Adipocyte (in vitro differentiated cells): ENCODE measurements around the gene IFI16.
"Not testable (repeated sequence)": the region's sequence is repeated elsewhere in the genome, so short reads cannot be mapped to it uniquely, and the experiment has no call there.

ENCODE experiments used
- DNase-seq: peaks from one replicate; pipeline ENCODE4 v3.0.0-alpha.2; 2015; ENCODE audit warnings: low read depth
- H3K27me3 ChIP-seq: replicated peaks from 2 replicates; pipeline ENCODE4 v1.7.0; 2013; ENCODE audit warnings: mild to moderate bottlenecking, low read length, moderate library complexity; ENCODE audit not compliant: control insufficient read depth, insufficient read depth
- H3K36me3 ChIP-seq: 2 replicates; pipeline ENCODE4 v1.7.0; 2013; ENCODE audit warnings: low read length, mild to moderate bottlenecking, moderate library complexity; ENCODE audit not compliant: control insufficient read depth, insufficient read depth, severe bottlenecking
- H3K4me1 ChIP-seq: 2 replicates; pipeline ENCODE4 v1.7.0; 2013; ENCODE audit warnings: mild to moderate bottlenecking, low read length, moderate library complexity; ENCODE audit not compliant: control insufficient read depth, insufficient read depth
- H3K4me3 ChIP-seq: 2 replicates; pipeline ENCODE4 v1.7.0; 2013; ENCODE audit warnings: mild to moderate bottlenecking, low read length, moderate library complexity
- H3K9ac ChIP-seq: 2 replicates; pipeline ENCODE4 v1.7.0; 2013; ENCODE audit warnings: mild to moderate bottlenecking, low read length, moderate library complexity
- H3K9me3 ChIP-seq: 2 replicates; pipeline ENCODE4 v1.7.0; 2013; ENCODE audit warnings: mild to moderate bottlenecking, low read length, moderate library complexity; ENCODE audit not compliant: control insufficient read depth

Gene IFI16

DNA sequence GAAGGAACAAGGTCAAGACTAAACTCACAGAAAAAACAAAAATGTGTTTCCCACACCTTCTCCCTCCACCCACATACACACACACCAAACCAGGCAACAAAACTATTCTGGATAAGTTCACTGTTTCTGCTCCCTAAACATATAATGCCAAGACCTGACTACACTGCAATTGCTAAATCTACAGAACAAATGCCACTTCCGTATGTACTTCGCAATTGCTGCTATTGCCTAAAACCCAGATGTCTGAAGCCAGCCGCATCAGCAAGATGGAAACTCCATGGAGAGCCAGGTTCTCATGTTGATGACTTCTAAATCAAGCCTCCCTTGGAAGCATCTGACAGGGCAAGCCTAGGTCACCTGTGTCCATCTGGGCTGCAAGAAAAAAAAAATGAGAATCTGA is 75.2 kb downstream of the IFI16 start:
- Histone ChIP-seq H3K36me3 (no peaks in the 10 kb centered on the region), H3K9me3 (no peaks in the 10 kb centered on the region), H3K27me3 (no peaks in the 10 kb centered on the region), H3K9ac (no peak overlapping the region), H3K4me3 (no peak overlapping the region), H3K4me1 (peaks cover 7% of the 10 kb centered on the region)
- DNase-seq: no peak

DNA sequence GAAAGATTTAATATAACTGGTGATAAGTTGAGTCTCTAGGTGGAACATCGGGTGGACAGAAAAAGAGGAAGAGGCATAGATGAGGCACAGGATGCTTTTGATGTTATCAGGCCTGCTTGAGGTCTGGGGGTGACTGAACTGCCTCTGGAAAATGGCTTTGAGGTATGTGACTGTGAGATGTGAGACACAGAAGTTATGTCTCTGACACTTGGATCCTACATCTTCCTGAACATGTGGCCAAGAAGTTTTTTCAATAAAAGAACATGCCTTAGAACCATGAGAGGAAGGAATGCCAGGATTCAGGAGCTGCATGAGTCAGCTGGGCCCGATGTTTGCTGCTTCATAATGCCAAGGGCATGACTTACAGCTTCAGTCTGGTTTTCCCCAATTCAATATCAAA is 78.3 kb downstream of the IFI16 start:
- H3K27me3 ChIP-seq: no peaks in the 10 kb centered on the region
- no peak overlapping the region for H3K4me3 ChIP-seq
- peaks cover 22% of the 10 kb centered on the region for H3K4me1 ChIP-seq
- H3K9ac ChIP-seq: no peak overlapping the region
- no peaks in the 10 kb centered on the region for H3K36me3 ChIP-seq
- H3K9me3 ChIP-seq: no peaks in the 10 kb centered on the region
- DNase-seq: peak; percentile 73

GRCh38 chr1:159088546-159089183 is 79.0 kb downstream of the IFI16 start:
- H3K9ac ChIP-seq: no peak overlapping the region
- no peak for DNase-seq

GRCh38 chr1:159089184-159089791 is 79.6 kb downstream of the IFI16 start:
- no peak for DNase-seq
- Histone ChIP-seq H3K4me1 (peaks cover 22% of the 10 kb centered on the region), H3K9me3 (no peaks in the 10 kb centered on the region), H3K9ac (no peak overlapping the region), H3K27me3 (no peaks in the 10 kb centered on the region), H3K4me3 (no peak overlapping the region), H3K36me3 (no peaks in the 10 kb centered on the region)

More at GRCh38 chr1:159088546-159089183, 79.0 kb downstream of the IFI16 start:
- no peaks in the 10 kb centered on the region for H3K36me3 ChIP-seq
- H3K4me3 ChIP-seq: no peak overlapping the region
- no peaks in the 10 kb centered on the region for H3K27me3 ChIP-seq
- peaks cover 22% of the 10 kb centered on the region for H3K4me1 ChIP-seq
- no peaks in the 10 kb centered on the region for H3K9me3 ChIP-seq

DNA sequence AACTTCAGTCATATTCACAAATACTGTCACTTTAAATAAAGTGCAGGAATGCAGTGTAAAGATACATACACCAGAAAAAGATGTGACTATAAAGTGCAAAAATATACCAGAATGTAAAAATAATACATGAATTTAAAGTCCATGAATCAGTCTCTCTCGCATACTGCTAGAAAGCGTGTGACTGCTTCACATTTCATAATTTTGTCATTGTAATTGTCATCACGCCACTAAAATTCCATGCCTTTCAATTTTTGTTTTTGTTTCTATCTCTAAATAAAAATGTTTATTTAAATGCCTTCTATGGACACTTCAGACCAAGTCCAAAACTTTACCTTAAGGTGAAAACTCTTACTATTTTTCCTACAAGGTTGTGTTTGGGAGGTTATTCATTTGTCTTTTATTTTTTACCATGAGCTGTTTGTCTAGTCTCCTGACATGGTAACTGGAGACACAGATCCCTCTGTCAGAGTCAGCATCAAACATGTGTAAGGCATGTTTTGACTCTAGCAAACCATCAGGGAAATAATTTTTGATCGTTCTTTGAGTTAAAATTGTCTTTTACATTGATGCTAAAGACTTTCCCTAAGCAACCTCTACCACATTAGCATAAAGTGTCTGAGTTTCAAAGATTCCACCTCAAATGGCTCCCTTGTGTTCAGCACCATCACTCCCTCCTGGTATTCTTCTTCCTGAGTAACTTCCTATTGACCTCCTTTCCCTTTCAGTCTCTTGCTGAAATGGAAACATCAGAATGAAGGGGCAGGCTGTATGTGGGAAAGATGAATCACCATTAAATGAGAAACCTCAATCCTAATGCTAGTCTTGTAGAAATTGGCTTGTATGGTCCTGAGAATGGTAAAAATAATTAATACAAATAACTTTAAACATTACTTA is 80.8 kb downstream of the IFI16 start:
- no peaks in the 10 kb centered on the region for H3K9me3 ChIP-seq
- no peaks in the 10 kb centered on the region for H3K27me3 ChIP-seq
- no peak for DNase-seq
- peaks cover 26% of the 10 kb centered on the region for H3K4me1 ChIP-seq
- H3K9ac ChIP-seq: no peak overlapping the region
- no peaks in the 10 kb centered on the region for H3K36me3 ChIP-seq
- H3K4me3 ChIP-seq: no peak overlapping the region

DNA sequence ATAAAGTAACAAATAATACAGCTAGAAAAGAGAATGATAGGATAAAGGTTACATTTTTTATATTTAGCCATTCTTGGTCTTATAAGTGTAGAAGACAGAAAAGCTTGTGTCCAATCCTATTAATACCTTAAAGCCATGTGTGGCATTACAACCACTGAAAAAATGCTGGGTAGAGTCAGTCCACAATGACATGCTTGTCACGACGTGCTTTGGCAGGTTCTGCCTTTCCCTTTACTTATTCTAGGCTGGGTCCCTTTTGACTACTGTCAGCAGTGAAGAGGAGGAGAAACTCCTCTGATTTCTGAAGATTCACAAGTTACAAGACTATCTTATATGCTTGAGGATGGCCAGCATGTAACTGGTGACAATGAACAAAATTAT is 81.5 kb downstream of the IFI16 start:
- Histone ChIP-seq H3K9me3 (no peaks in the 10 kb centered on the region), H3K36me3 (no peaks in the 10 kb centered on the region), H3K27me3 (no peaks in the 10 kb centered on the region), H3K4me3 (no peak overlapping the region), H3K4me1 (peaks cover 26% of the 10 kb centered on the region), H3K9ac (no peak overlapping the region)
- no peak for DNase-seq

GRCh38 chr1:159091607-159092031 is 81.9 kb downstream of the IFI16 start:
- Histone ChIP-seq H3K9ac (no peak overlapping the region), H3K36me3 (no peaks in the 10 kb centered on the region), H3K4me3 (no peak overlapping the region), H3K4me1 (peaks cover 29% of the 10 kb centered on the region), H3K27me3 (no peaks in the 10 kb centered on the region), H3K9me3 (no peaks in the 10 kb centered on the region)
- DNase-seq: peak; percentile 40

- Histone ChIP-seq H3K36me3 (no peaks in the 10 kb centered on the region), H3K9me3 (no peaks in the 10 kb centered on the region), H3K4me1 (peaks cover 34% of the 10 kb centered on the region), H3K9ac (no peak overlapping the region), H3K4me3 (no peak overlapping the region), H3K27me3 (no peaks in the 10 kb centered on the region)
- DNase-seq: peak; percentile 79
These were observed 82.5 kb downstream of the IFI16 start for GRCh38 chr1:159092036-159092760.

GRCh38 chr1:159098596-159098995 is 88.9 kb downstream of the IFI16 start:
- no peaks in the 10 kb centered on the region for H3K9me3 ChIP-seq
- no peak overlapping the region for H3K9ac ChIP-seq
- peaks cover 29% of the 10 kb centered on the region for H3K4me1 ChIP-seq
- H3K27me3 ChIP-seq: no peaks in the 10 kb centered on the region
- no peaks in the 10 kb centered on the region for H3K36me3 ChIP-seq
- H3K4me3 ChIP-seq: no peak overlapping the region
- DNase-seq: no peak

GRCh38 chr1:159100589-159100988 is 90.9 kb downstream of the IFI16 start:
- Histone ChIP-seq H3K4me3 (no peak overlapping the region), H3K27me3 (no peaks in the 10 kb centered on the region), H3K9me3 (no peaks in the 10 kb centered on the region), H3K4me1 (peaks cover 30% of the 10 kb centered on the region), H3K36me3 (no peaks in the 10 kb centered on the region), H3K9ac (no peak overlapping the region)
- no peak for DNase-seq

DNA sequence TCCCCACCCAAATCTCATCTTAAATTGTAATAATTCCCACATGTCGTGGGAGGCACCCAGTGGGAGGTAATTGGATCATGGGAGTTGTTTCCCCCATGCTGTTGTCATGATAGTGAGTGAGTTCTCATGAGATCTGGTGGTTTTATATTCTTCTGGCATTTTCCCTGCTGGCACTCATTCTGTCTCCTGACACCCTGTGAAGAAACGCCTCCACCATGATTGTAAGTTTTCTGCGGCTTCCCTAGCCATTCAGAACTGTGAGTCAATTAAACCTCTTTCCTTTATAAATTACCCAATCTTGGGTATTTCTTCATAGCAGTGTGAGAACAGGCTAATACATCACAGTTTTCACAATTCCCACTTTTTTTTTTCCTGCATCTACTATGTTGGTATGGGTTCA is 93.3 kb downstream of the IFI16 start:
- not testable (repeated sequence) for H3K4me3 ChIP-seq, H3K9me3 ChIP-seq, H3K36me3 ChIP-seq, H3K9ac ChIP-seq, H3K27me3 ChIP-seq, DNase-seq
- H3K4me1 ChIP-seq: peaks cover 17% of the 10 kb centered on the region
